GM21360 (cell line): ENCODE results near the gene N4BP2L2.
A peak's percentile ranks its signal among the peaks of the same experiment; 100 is the strongest.
"Not testable (repeated sequence)": the region's sequence is repeated elsewhere in the genome, so short reads cannot be mapped to it uniquely, and the experiment has no call there.

Experiments used
- ATAC-seq: cut with Tn5 transposase; IDR thresholded peaks from one replicate; pipeline ENCODE4 v1.9.1; 2021; ENCODE audit warnings: mild to moderate bottlenecking, moderate library complexity; ENCODE audit not compliant: unreplicated experiment

Gene N4BP2L2

DNA sequence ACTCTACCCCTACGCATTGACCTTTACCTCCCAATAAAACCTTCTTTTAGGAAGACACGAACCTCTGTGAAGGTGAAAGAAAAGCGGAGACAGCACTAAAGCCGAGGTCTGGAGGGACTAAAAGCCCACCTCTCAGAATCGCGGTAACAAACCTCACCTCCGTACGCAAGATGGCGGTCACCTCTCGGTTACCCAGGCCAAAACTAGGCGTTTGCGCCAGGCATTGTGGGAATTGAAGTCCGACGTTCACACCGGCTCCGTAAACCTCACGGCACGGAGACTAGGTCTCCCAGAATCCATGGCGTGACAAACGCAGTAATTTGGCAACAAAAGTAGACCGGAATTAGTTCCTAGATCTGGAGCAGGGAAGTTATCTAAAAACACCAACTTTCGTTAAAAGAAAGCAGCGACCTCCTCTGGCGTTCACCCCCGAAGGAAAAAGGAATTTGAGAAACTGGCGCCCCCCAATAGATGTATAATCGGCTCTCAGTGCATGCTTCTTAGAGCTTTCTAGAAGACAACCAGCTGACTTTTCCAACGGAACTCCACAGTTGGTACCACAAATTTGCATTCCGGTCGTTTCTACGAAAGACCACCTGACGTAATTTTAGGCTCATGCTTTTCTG, at the start of gene N4BP2L2:
N4BP2L2 (minus strand) TSS at position 175 of the 626 bp plus-strand sequence. CDS start 1,768 bp downstream, outside the sequence.
- ATAC-seq, result peak; percentile 94

GRCh38 chr13:32587811-32588170, 49.2 kb upstream of the N4BP2L2 start:
- no peak for ATAC-seq

GRCh38 chr13:32587011-32587810, 48.6 kb upstream of the N4BP2L2 start:
- peak; percentile 32 for ATAC-seq

GRCh38 chr13:32586080-32586900, 47.7 kb upstream of the N4BP2L2 start, which contains the start of gene PDS5B:
Gene PDS5B, plus strand, starts transcription at chr13:32586452. Its CDS starts 62,321 bp downstream, at chr13:32648773.
- ATAC-seq, result peak; percentile 78

- no peak for ATAC-seq
Measured at GRCh38 chr13:32585550-32586079, 47.0 kb upstream of the N4BP2L2 start.

- ATAC-seq, result no peak
Measured at GRCh38 chr13:32582991-32583390, 44.4 kb upstream of the N4BP2L2 start.

GRCh38 chr13:32582281-32582680, 43.7 kb upstream of the N4BP2L2 start:
- ATAC-seq, result no peak

DNA sequence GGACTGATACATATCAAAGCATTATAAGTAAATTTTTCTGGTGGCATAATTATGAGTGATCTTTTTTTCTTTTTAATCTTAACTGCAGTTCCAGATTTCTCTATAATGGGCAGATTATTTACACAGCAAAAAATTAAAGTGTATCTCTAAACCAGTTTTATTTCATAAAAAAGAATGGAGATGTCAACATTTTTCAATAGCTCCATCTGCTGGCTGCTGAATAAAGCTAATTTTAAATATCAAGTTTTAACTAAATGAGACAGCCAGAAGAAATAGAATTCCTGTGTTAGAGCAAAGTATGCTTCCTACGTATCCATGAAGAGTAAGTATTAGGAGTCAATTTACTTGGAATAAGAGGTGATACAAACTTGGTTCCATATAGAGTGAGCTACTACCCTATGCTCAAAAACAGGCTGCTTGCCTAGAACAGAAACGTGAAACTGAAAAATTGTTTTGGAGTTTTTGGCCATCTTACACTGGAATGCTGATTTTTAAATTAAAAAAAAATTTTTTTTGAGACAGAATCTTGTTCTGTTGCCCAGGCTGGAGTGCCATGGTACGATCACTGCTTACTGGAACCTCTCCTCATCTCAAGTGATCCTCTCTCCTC, 42.7 kb upstream of the N4BP2L2 start:
- no peak for ATAC-seq

- ATAC-seq, result no peak
Measured at GRCh38 chr13:32577032-32577431, 38.4 kb upstream of the N4BP2L2 start.

- ATAC-seq, result not testable (repeated sequence)
Measured at GRCh38 chr13:32575687-32576086, 37.1 kb upstream of the N4BP2L2 start.

DNA sequence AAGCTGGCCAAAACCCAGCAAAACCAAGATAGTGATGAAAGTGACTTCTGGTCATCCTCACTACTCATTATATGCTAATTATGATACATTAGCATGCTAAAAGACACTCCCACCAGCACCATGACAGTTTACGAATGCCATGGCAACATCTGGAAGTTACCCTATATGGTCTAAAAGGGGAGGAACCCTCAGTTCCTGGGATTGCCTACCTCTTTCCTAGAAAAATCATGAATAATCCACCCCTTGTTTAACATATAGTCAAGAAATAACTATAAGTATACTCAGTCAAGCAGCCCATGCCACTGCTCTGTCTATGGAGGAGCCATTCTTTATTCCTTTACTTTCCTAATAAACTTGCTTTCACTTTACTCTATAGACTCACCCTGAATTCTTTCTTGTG, 22.2 kb upstream of the N4BP2L2 start:
- ATAC-seq, result not testable (repeated sequence)

DNA sequence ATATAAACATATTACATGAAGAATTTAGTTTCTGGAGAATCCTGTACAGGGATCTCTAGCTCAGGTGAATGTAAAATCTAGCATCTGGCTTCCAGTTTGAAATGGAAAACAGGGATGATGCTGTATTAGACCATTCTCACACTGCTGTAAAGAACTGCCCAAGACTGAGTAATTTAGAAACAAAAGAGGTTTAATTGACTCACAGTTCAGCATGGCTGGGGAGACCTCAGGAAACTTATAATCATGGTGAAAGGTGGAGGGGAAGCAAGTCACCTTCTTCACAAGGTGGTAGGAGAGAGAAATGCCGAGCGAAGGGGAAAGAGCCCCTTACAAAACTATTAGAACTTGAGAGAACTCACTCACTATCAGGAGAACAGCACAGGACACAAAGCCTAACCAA, 17.0 kb upstream of the N4BP2L2 start:
- ATAC-seq, result no peak

DNA sequence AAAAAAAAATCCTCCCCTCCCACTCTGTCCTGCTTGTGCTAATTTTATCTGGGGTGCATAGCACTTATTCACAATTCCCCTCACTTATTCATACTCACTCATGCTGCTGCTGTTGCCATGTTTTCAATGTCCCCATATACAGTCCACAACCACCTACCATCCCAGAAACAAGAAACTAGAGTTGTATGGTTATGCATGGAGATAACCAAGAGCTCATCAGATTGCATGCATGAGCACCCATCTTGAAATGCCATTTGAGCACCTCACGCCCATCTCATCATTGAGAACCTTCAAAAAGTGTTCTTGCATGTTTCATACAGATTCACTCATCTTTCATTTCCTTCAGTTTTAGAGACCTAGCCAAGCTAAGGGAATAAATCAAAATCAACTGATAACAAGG, 15.1 kb upstream of the N4BP2L2 start:
- ATAC-seq, result peak; percentile 76

DNA sequence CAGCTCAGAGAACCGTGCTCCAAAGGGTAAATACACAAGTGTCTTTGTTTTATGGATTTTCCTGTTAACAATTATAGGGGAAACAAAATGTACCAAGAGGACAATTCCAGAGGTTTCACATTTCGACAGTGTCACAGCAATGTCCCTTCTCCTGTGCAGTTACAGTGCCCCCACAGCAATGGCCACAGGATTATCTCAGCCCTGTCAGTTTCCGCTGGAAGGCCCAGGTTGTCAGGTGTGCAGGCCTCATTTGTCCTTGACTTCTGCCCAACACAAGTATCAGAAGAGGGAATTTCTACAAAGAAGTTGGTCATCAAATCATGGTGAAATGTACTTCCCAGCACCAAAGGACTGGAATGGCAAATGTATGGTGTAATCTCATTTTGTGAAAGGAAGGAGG, 11.2 kb upstream of the N4BP2L2 start:
- no peak for ATAC-seq

DNA sequence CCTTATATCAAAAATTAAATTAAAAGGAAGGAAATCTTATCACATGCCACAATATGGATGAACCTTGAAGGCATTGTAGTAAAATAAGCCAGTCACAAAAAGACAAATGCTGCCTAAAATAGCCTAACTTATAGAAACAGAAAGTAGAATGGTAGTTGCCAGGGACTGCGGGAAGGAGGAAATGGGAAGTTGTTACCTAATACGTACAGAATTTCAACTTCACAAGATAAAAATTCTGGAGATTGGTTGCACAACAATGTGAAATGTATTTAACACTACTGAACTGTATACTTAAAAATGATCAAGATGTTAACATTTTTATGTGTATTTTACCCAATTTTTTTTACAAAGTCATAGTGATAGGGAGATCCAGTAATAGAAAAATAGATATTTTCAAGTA, 10.2 kb upstream of the N4BP2L2 start:
- no peak for ATAC-seq

DNA sequence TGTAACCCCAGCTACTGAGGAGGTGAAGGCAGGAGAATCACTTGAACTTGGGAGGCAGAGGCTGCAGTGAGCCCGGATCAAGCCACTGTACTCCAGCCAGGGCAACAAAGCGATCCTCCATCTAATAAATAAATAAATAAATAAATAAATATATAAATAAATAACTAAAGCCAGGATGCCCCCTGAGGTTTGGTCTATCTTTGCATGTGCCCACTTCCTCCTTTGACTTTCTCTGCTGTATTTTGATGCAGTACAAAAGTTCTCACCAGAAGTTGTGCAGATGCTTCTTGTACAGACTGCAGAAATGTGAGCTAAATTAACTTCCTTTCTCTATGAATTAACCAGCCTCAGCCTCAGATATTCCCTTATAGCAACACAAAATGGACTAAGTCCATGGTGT, 6.5 kb upstream of the N4BP2L2 start:
- no peak for ATAC-seq

GRCh38 chr13:32542221-32542620, 3.6 kb upstream of the N4BP2L2 start:
- no peak for ATAC-seq

DNA sequence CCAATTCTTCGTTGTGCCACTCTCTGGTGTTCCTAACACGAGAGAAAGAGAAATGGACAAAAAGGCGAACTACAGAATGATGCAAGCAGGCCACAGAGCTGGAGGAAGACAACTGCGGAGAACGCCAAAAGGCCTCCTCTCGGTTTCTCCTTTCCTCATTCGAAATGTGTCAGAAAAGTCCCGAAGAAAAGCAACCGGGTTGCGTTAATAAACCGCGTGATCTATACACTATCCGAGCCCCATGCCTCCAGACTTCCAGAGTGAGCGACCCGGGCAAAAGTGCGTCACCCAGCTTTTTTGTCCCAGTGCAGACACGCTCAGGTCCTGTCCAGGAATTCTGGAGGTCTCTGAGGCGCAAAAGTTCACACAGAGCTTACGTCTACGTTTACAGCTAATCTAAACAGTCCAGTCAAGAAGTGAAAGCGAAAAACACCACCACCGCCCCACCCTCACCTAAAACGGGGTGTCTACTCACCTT, 413 bp downstream of the N4BP2L2 start:
- peak; percentile 78 for ATAC-seq

- ATAC-seq, result no peak
Measured at GRCh38 chr13:32537580-32538142, 934 bp downstream of the N4BP2L2 start.

DNA sequence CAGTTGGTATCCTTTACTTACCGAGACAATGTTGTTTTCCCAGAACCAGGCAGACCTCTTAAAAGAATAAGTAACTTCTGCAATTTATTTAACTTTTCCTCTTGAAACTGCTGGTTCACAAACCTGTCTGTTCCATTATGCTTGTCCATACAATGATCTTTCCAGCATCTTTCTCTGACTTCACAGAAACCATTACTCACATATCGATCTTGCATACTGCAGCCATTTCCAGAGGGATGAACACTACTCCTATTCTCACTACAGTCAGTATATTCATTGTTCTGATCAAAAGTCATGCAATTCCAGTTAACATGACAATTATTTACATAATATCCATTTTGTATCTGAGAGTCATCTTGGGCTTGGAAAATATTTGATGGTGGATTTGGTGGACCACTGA, 2.8 kb downstream of the N4BP2L2 start:
- ATAC-seq, result no peak
